Adipose tissue (tissue), 3 donors: ENCODE measurements around the gene TGM4. TPM values are rescaled to one million over a fixed set of nuclear protein-coding genes. Genes with fewer than 3 reads are reported as not detected.
"Not testable (repeated sequence)": the region's sequence is repeated elsewhere in the genome, so short reads cannot be mapped to it uniquely, and the experiment has no call there.

ENCODE experiments used
- H3K27ac ChIP-seq: one replicate; pipeline ENCODE4 v1.5.1; 2013; ENCODE audit warnings: low read depth, low read length
- whole genome bisulfite sequencing, 3 donors: extraction: QIAGEN DNeasy Blood & Tissue Kit; methylation state at CpG; one replicate each; pipeline ENCODE4 v1.1.7; 2013; 5-methylcytosine and 5-hydroxymethylcytosine counted together
- polyA plus RNA-seq, 3 donors: library from polyadenylated mRNA; stranded (reverse); fragments of 200-250 nt; gene quantifications; one replicate each; pipeline ENCODE4 v1.2.3, GENCODE V29; 2013
- donor health status: healthy with polysubstance abuse.
- donor health status: Bipolar disorder and iron deficiency.
- donor health status: healthy.

TGM4 gene
- under 1 TPM in 1 of 3 donors, not detected in 2; 0.22 TPM for polyA plus RNA-seq

DNA sequence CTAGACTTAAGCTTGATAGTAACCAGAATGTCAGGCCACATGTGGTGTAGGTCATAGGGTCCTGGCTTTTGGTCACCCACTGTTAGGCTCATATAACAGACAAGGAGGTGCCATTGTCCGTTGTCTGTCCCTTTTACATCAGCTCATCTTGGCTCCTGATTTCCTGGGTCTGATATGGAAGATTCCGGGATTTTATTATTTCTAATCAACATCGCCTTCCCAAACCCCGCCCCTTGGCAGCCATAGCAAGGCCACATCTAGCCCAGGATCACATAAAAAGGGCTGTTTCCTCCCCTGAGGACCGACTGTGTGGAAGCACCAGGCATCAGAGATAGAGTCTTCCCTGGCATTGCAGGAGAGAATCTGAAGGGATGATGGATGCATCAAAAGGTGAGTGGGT, at the start of gene TGM4:
Gene TGM4, plus strand, starts transcription at position 301 of the 400 bp plus-strand sequence. Its CDS starts 71 bp downstream, at position 372.
- no peak within 1 kb of the TSS for H3K27ac ChIP-seq
- WGBS, 3 donors = 79 to 89% (median 81%) methylated on average over 5 of the region's 5 CpGs

DNA sequence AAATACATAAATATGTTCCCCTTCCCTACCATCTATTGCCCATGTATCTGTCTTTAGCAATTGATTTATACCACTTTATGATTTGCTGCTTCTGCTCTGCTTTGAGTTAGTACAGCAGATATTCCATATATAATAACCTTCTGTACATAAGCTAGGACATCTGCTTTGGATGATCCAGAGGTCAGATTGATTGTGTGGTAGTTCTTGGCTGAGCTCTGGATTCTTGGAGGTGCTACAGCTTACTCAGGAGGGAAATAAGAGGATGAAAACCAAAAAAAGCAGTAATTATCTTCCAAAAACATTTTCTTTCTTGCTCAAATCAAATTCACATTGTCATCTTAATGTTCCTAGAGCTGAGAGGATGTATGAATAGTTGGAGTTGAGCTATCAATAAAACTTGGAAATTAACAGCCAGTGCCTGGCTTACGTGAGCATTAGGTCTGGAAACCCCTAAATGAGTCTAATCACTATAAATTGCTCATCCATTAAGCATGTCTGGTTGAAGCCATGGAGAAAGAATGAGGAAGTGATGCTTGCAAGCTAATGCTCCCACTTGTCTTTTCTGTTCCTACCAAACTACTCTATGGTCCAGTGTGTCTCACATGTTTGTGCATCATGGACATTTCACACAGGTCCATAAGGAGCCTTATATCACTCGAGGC, 49.0 kb upstream of the TGM4 start:
- no peak overlapping the region for H3K27ac ChIP-seq

DNA sequence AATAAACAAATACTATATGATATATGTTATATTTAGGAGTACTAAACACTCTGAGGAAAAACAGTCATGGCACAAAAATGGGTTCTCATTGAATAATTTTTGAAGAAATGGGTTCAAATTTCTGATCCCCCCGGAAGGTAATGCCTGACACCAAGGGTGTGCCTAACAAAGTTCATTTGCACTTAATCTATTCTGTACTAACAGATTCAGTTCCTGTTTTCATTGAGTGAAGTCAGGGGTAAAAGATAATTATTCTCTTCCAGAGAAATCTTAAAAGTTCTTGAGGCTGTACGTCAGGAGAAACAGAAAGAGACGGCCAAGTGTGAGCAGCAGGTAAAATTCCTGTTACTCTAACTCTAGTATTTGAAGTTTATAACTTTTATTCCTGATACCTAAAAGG, 47.2 kb upstream of the TGM4 start:
- WGBS, 3 donors = 94 to 95% (median 95%) methylated on average over 3 of the region's 3 CpGs
- H3K27ac ChIP-seq = no peak overlapping the region

More for the DNA sequence above, 49.0 kb upstream of the TGM4 start:
- WGBS, 3 donors = 76 to 92% (median 84%) methylated on average over 2 of the region's 2 CpGs

DNA sequence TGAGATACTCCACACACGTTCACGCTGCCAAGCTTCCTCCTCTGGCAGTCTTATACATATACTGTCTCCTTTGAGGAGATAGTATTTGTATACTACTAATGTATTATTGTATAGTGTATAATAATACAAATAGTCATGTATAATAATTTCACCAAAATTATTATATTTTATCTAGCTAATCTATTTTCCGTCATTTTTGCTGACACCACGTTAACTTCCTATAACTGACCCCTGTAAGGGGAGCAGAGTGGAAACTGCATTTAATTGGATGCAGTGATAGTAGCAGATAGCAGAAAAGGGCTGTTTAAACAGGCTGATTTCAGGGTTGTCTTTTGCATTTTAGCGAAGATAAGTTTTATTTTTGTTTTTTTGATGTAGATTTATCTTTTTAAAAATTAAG, 43.2 kb upstream of the TGM4 start:
- WGBS, 3 donors = 87 to 96% (median 96%) methylated on average over 5 of the region's 5 CpGs
- H3K27ac ChIP-seq = no peak overlapping the region

DNA sequence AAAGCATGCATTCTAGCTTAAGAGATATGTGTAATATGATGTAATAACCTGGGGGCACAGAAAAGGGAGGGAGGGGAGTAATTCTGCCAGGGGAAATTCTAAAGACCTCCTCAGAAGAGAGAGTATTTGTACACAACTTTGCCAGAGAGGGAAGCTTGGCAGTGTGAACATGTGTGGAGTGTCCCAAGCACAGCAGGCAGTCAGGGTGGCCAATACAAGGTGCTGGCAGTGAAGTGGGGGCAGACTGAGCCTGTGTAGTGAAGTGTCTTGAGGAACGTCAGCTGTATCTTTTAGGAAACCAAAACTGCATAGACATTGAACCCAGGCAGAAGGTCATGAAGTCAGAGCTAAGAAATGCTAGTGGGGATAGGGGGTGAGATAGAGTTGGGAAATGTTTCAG, 42.4 kb upstream of the TGM4 start:
- no peak overlapping the region for H3K27ac ChIP-seq
- WGBS, 3 donors = 92 to 96% (median 93%) methylated on average over 1 of the region's 1 CpG

DNA sequence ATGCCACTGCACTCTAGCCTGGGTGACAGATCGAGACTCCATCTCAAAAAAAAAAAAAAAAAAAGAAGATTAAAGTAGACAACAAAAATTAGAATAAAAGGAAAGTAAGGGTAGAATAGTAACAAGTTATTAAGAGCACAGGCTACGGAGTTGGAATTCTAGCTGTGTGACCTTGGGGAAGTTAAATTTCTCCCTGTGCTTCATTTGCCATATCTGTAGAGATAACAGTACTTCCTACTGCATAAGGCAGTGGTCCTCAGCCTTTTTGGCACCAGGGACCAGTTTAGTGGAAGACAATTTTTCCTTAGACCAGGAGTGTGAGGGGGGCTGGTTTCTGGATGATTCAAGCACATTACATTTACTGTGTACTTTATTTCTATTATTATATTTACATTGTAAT, 41.4 kb upstream of the TGM4 start:
- WGBS, 3 donors = 72 to 100% (median 77%) methylated on average over 2 of the region's 2 CpGs
- H3K27ac ChIP-seq = no peak overlapping the region

DNA sequence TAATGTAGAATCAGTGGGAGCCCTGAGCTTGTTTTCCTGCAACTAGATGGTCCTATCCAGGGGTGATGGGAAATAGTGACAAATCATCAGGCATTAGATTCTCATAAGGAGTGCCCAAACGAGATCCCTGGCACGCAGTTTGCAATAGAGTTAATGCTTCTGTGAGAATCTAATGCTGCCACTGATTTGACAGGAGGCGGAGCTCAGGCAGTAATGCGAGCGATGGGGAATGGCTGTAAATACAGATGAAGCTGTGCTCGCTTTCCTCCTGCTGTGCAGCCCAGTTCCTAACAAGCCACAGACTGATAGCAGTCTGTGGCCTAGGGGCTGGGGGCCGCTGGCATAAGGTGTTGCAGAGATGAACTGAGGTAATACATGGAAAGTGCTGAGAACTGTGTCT, 41.0 kb upstream of the TGM4 start:
- WGBS, 3 donors = 55 to 92% (median 89%) methylated on average over 7 of the region's 7 CpGs

DNA sequence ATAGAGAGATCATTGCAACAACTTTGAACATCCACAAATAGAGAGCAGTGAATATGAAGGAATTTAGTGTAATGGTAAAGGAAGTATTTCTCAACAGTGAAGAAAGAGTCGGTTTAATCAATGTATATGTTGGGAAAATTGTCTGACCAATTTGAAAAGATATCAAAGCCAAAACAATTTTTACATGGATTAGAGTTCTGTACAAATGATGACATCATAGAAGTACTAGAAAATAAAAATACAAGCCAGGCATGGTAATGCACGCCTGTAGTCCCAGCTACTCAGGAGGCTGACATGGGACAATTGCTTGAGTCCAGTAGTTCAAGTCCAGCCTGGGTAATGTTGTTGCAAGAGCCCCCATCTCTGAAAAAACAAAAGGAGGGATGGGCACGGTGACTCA, 38.7 kb upstream of the TGM4 start:
- WGBS, 3 donors = 93 to 99% (median 96%) methylated on average over 3 of the region's 3 CpGs

More for the DNA sequence above, 41.0 kb upstream of the TGM4 start:
- no peak overlapping the region for H3K27ac ChIP-seq

DNA sequence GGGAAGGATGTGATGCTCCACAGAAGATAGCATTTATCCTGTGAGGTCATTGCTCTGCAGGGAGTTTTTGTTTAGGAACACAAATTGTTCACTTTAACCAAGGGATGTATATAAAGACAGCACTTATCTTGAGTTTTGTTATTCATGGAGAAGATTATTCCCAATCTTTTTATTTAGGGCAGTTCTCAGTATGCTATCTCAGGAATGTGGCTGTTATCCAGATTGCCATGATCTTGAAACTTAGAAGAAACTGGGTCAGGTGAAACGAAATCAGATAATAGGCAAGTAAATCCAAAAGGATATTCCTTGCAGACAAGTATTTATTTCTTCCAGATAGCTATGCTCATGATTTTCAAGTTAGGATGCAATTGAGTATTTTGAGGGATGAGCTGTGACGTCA, 32.0 kb upstream of the TGM4 start:
- 86 to 88% (median 87%) methylated on average over 2 of the region's 2 CpGs for whole genome bisulfite sequencing, 3 donors
- H3K27ac ChIP-seq = no peak overlapping the region

More for the DNA sequence above, 38.7 kb upstream of the TGM4 start:
- H3K27ac ChIP-seq = no peak overlapping the region

DNA sequence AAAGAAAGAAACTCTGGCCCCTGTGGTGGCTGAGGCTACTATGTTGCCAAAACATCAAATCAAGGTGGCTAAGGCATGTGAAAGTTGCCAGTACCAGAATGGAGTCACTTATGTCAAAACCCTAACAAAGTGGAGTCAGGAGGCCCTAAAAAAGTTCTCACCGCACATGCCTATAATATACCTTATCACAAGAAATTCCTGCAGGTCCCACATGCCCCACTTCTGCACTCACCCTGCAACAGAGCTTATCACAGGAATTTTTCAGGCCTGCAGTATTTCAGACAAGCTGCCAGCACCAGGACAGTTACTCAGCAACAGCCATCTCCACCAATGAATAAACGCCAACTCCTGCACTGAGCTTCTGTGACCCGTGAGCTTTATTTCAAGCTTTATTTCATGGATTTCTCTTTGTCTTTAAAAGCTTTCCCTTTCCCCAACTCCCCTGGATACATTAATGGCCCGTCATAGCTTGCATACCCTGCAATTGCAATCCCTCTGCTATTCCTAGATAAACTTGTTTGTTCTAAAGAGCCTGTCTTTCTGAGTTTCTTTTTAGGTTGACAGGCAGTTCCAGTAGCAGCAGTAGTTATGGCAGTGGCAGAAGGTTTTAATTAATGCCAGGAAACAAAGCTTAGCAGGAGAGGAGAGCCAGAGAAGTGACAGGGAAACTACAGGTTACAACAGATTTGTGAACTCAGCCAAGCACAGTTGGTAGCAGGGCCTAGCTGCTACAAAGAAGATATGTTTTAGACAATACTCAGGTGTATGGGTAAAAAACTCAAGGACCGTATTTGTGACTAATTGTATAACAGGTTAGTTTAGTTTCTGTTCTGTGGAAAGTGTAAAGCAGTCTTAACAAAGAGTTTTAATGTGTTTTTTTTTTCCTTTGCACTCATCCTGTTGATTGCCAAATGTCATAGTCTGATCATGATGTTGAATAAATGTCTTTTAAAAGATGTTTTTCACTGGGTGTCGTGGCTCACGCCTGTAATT, 28.6 kb upstream of the TGM4 start:
- WGBS, 3 donors = 40 to 74% (median 69%) methylated on average over 7 of the region's 7 CpGs
- H3K27ac ChIP-seq = no peak overlapping the region

DNA sequence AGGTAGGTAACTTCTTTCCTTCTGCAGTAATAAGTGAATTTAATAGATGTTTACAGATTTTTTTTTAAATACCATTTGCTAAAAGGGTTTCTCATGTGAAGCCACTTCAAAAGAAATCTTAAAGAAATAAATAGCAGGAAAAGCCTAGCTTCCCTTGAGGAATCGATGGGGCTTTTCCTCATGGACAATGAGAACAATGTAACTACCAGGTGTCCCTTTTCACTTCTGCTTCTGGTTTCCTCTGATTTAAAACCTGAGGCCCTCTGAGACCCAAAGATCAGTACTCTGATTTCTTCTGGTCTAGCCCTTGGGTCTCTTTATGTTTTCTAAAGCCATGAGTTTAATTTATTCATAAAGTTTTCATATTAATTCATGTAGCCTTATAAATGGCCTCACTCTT, 25.8 kb upstream of the TGM4 start:
- WGBS, 3 donors = 57 to 84% (median 72%) methylated on average over 1 of the region's 1 CpG
- no peak overlapping the region for H3K27ac ChIP-seq

DNA sequence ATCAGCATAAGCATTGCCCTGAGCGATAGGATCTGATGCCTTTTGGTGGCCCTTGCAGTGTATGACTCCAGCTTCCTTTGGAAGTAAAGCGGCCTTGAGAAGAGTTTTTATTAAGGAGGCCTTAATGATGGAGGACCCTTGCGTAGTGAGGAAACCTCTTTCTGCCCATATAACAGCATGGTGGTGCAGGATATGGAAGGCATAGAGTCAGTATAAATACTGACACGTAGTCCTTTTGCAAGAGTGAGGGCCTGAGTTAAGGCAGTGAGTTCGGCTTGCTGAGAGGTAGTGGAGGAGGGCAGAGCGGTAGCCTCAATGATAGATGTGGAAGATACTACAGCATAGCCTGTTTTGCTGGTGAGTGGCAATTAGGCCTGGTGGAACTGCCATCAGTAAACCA, 17.7 kb upstream of the TGM4 start:
- H3K27ac ChIP-seq = not testable (repeated sequence)
- 98 to 100% (median 99%) methylated on average over 6 of the region's 6 CpGs for WGBS, 3 donors

DNA sequence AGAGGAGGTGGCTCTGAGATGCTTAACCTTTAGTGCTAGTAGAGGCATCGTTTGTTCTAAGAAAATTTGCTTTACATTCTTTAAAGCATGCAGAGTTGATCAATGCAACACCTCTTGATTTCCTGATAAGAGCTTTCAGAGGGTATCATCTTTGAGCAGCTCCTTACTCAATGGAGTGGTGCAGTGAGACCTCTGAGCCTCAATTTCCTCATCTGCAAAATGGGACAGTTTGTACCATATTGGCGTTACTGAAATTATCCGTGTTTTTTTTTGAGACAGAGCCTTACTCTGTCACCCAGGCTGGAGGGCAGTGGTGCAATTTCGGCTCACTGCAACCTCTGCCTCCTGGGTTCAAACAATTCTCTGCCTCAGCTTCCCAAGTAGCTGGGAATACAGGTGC, 14.3 kb upstream of the TGM4 start:
- WGBS, 3 donors = 94 to 97% (median 97%) methylated on average over 4 of the region's 4 CpGs
- no peak overlapping the region for H3K27ac ChIP-seq

DNA sequence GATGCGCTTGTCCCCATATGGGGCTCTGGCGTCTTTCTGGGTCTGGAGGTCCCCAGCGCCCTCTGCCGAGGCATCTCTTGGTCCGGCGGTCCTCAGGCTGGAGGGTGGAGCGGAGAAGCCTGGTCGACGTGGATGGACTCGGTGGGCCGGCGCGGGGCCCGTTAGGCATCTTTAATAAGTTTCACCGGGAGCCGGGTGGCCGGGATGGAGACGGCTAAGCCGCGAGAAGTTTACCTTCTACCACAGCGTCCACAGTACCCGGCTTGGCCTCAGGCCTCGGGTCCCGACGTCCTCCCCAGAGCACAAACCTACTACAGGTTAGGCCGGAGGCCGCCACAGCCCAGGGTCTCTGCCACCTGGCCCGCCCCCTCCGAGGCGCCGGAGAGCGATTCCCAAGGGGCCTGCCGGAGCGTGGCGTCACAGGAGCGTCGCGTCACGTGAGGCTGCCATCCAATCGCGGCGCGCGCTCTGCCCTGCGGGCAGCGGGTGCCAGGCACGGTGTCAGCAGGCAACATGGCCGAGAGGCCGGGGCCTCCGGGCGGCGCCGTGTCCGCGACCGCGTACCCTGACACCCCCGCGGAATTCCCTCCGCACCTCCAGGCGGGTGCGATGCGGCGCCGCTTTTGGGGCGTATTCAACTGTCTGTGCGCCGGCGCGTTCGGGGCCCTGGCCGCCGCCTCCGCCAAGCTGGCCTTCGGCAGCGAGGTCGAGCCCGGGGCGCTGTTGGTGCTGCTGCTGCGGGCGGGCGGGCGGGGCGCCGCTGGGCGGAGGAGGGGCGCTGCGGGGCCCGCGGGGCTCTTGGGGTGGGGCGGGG, 12.8 kb upstream of the TGM4 start, which contains the start of gene TMEM42:
Gene TMEM42, plus strand, starts transcription at position 501 of the 814 bp plus-strand sequence. Its CDS starts 13 bp downstream, at position 514.
- H3K27ac ChIP-seq = peak within 1 kb of the TSS; percentile 12
- WGBS, 3 donors = 1 to 2% (median 2%) methylated on average over 65 to 90 of the region's 91 CpGs

DNA sequence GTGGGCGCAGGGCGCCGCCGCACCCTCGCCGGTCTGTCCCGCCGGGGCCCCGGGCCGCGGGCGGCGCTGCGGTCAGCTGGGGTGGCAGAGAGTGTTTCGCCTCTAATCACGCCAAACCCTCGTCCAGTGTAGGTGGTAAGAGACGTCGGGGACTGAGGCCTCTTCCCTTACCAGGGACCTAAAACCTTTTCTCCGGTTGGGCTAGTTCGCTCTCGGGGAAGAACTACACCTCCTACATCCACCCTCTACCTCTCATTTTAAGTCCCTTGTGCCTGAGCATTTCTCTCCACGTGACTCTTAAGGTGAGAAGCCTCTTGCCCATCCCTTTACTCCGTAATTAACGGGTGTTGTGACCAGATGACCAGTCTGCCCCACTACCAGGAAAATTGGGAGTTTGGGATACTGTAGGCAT, 12.2 kb upstream of the TGM4 start:
- peak overlapping the region; percentile 12 for H3K27ac ChIP-seq
- WGBS, 3 donors = 2 to 3% (median 2%) methylated on average over 15 to 25 of the region's 25 CpGs

DNA sequence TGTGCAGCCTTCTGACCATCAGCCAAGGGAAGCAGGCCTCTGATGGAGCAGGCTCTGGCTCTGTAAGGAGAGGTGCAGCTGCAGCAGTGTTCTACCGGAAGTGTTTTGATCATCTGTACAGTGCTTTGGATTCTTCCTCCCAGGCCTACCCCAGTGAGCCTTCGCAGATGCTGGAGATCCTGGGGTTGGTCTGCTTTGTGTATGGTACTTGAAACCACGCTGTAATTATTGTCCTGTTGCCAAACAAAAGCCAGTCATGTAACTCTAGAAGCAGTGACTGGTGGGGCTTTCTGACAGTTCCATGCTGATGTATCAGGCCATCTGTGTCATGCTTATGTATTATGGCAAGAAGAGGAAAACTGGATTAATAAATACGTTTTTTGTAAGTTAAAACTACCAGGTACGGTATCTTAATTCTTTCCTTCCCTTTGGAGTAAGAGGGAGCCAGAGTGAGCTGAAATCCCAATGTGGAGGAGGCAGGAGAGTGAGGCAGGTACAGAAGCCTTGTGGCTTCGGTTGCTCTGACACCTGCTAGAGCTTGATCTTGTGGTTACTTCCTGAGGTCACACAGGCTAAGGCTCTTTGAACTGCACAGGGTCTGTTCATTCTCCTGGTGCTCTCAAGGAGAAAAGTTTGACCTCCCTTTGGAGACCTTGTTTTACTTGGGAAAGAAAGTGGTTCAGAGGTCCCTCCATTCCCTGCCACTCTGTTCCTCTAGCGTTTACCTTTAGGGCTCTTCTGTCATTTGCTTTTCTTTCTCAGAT, 9.0 kb upstream of the TGM4 start:
- no peak overlapping the region for H3K27ac ChIP-seq
- 88 to 90% (median 90%) methylated on average over 7 of the region's 7 CpGs for WGBS, 3 donors

DNA sequence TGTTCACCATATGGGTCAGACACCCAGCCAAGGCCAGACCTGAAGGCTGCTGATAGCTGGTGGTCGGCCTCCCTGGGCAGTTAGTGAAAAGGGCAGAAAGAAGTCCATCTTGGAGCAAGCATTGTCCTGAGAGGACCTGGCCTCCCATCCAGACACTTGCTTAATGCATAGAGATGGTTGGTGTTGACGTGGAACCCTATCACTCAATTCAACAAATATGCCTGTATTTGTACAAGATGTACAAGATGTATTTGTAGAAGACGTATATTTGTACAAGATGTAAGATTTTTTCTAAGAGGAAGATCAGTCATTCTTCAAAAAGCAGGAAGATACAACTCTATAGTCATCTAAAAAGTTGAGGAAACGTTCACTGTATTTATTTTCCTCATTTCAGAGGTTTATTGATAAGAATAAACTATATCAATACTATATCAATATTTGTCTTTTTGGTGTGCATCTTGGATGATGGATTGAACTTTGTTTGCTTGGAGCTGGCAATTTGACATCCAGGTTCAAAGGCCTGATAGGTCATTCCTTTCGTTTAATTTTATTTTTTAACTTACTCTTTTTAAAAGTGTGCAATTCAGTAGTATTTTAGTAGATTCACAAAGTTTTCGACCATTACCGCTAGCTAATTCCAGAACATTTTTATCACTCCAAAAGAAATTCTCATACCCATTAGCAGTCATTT, 6.8 kb upstream of the TGM4 start:
- WGBS, 3 donors = 71 to 95% (median 90%) methylated on average over 7 of the region's 7 CpGs
- no peak overlapping the region for H3K27ac ChIP-seq
